WTC11 (cell line): ENCODE results near the gene RIC1.

Source experiments
- CREB1 ChIP-seq: sonication (generic); formaldehyde crosslinking; IDR thresholded peaks from 2 replicates; pipeline ENCODE4 v1.8.0; 2023; ENCODE audit warnings: mild to moderate bottlenecking, missing genetic modification reagents
- TF ChIP-seq, protein P1 (sequence below): fragments of 200-600 bp; IDR thresholded peaks from 2 replicates; pipeline ENCODE4 v1.8.0; 2022; ENCODE audit warnings: antibody characterized with exemption

DNA sequence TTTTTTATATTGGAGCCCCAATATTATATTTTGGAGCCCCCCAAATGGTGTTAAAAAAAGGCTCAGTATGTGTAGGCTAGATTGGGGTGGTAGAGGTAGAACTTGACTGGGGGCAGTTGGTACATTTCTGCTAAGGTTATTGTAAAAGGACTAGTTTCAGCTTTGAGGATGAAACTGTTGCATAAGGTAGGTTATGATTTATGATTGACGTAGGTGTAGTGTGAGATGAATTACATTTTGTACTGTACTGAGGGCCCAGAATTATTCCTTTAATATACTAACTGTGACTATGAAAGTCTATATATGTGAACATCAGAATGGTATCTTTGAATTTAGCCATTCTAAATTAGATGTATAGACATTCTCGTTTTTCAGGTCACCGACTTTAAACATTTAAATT, 3.6 kb downstream of the RIC1 start:
- TF ChIP-seq CREB1 (CRISPR knock-in tag), result no peak
- TF ChIP-seq, protein P1, sequence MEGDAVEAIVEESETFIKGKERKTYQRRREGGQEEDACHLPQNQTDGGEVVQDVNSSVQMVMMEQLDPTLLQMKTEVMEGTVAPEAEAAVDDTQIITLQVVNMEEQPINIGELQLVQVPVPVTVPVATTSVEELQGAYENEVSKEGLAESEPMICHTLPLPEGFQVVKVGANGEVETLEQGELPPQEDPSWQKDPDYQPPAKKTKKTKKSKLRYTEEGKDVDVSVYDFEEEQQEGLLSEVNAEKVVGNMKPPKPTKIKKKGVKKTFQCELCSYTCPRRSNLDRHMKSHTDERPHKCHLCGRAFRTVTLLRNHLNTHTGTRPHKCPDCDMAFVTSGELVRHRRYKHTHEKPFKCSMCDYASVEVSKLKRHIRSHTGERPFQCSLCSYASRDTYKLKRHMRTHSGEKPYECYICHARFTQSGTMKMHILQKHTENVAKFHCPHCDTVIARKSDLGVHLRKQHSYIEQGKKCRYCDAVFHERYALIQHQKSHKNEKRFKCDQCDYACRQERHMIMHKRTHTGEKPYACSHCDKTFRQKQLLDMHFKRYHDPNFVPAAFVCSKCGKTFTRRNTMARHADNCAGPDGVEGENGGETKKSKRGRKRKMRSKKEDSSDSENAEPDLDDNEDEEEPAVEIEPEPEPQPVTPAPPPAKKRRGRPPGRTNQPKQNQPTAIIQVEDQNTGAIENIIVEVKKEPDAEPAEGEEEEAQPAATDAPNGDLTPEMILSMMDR, result no peak
